Uterus (tissue), 4 donors: ENCODE measurements around the gene CATSPERZ. TPM values are rescaled to one million over a fixed set of nuclear protein-coding genes. Genes with fewer than 3 reads are reported as not detected.

Experiments used
- DNase-seq, 2 donors: peaks; one replicate each; pipeline ENCODE4 v3.0.0-alpha.2; 2019 to 2020
- H3K27ac ChIP-seq, 2 donors: fragments of 200-600 bp; sonication (generic); 1 replicate in 1 of 2; 2 replicates in 1 of 2; pipeline ENCODE4 v1.5.1; 2016 to 2018
- H3K27me3 ChIP-seq, 2 donors: fragments of 200-600 bp; sonication (generic); one replicate each; pipeline ENCODE4 v1.5.1; 2018 to 2019; ENCODE audit warnings: control low read depth in 1 of 2
- H3K36me3 ChIP-seq, 2 donors: fragments of 200-600 bp; sonication (generic); one replicate each; pipeline ENCODE4 v1.5.1; 2019; ENCODE audit warnings: control low read depth in 1 of 2
- H3K4me1 ChIP-seq, 2 donors: fragments of 200-600 bp; sonication (generic); one replicate each; pipeline ENCODE4 v1.5.1; 2018 to 2019; ENCODE audit warnings: control low read depth in 1 of 2
- H3K4me3 ChIP-seq, 2 donors: fragments of 200-600 bp; sonication (generic); 1 replicate in 1 of 2; 2 replicates in 1 of 2; pipeline ENCODE4 v1.5.1; 2018 to 2019; ENCODE audit warnings: mild to moderate bottlenecking in 1 of 2
- H3K9me3 ChIP-seq, 2 donors: fragments of 200-600 bp; sonication (generic); one replicate each; pipeline ENCODE4 v1.5.1; 2019; ENCODE audit warnings: control low read depth in 1 of 2
- CTCF ChIP-seq, 4 experiments: fragments of 200-600 bp in 2 of 4; fragments of 450-650 bp in 2 of 4; sonication (generic) in 2 of 4; IDR thresholded peaks; one replicate each; pipeline ENCODE4 v1.5.1; 2016 to 2019; ENCODE audit warnings: antibody characterized with exemption in 4 of 4, mild to moderate bottlenecking in 2 of 4, moderate library complexity in 1 of 4
- POLR2A ChIP-seq, 2 donors: fragments of 450-650 bp; IDR thresholded peaks; one replicate each; pipeline ENCODE4 v1.6.1; 2016; ENCODE audit warnings: antibody characterized with exemption in 2 of 2, mild to moderate bottlenecking in 1 of 2, moderate library complexity in 1 of 2
- intact Hi-C: fragments of 100-400 bp; cut with DNase I; formaldehyde crosslinking; loops from one replicate; pipeline ENCODE4 v1.15.1; 2023; ENCODE audit warnings: low total_unique reads
- total RNA-seq, 4 donors: library from RNA; depleted of rRNA in 3 of 4; stranded (reverse); fragments of >200 nt in 3 of 4; gene quantifications; one replicate each; pipeline versions ENCODE4 v1.1.0 to v1.2.4, GENCODE V29; 2014 to 2023
- donor health status: DM: yes; HTN: yes; CAD: no.

Gene CATSPERZ
- total RNA-seq, 4 donors from 2014 or later: not detected

GRCh38 chr11:64348383-64349024 lies 48.3 kb downstream of the CATSPERZ start:
- no peaks in the 10 kb centered on the region for H3K27me3 ChIP-seq
- TF ChIP-seq CTCF (IDR thresholded peaks at IDR 0.05): no peak
- TF ChIP-seq POLR2A (IDR thresholded peaks at IDR 0.05): no peak
- no peaks in the 10 kb centered on the region for H3K36me3 ChIP-seq
- intact Hi-C loops: no loop called here
- no peaks in the 10 kb centered on the region for H3K4me1 ChIP-seq
- no peak for DNase-seq
- no peaks in the 10 kb centered on the region for H3K9me3 ChIP-seq
- no peak overlapping the region for H3K4me3 ChIP-seq
- H3K27ac ChIP-seq: no peak overlapping the region

GRCh38 chr11:64349025-64349387 lies 48.8 kb downstream of the CATSPERZ start:
- TF ChIP-seq POLR2A (IDR thresholded peaks at IDR 0.05) (no peak), CTCF (IDR thresholded peaks at IDR 0.05) (no peak)
- no peaks in the 10 kb centered on the region for H3K27me3 ChIP-seq

GRCh38 chr11:64349404-64349803 lies 49.2 kb downstream of the CATSPERZ start:
- H3K36me3 ChIP-seq: no peaks in the 10 kb centered on the region
- no peaks in the 10 kb centered on the region for H3K9me3 ChIP-seq
- intact Hi-C loops: no loop called here
- H3K27ac ChIP-seq: no peak overlapping the region
- no peaks in the 10 kb centered on the region for H3K4me1 ChIP-seq
- no peak overlapping the region for H3K4me3 ChIP-seq
- no peaks in the 10 kb centered on the region for H3K27me3 ChIP-seq
- no peak for TF ChIP-seq POLR2A (IDR thresholded peaks at IDR 0.05)
- no peak for TF ChIP-seq CTCF (IDR thresholded peaks at IDR 0.05)
- no peak for DNase-seq

More at GRCh38 chr11:64349025-64349387, 48.8 kb downstream of the CATSPERZ start:
- Histone ChIP-seq H3K4me1 (no peaks in the 10 kb centered on the region), H3K4me3 (no peak overlapping the region), H3K9me3 (no peaks in the 10 kb centered on the region), H3K36me3 (no peaks in the 10 kb centered on the region), H3K27ac (no peak overlapping the region)
- intact Hi-C loops: no loop called here
- DNase-seq: no peak

- H3K4me3 ChIP-seq: no peak overlapping the region
- TF ChIP-seq POLR2A (IDR thresholded peaks at IDR 0.05) (no peak), CTCF (IDR thresholded peaks at IDR 0.05) (no peak)
- no peak overlapping the region for H3K27ac ChIP-seq
- no peaks in the 10 kb centered on the region for H3K36me3 ChIP-seq
- no peaks in the 10 kb centered on the region for H3K27me3 ChIP-seq
- H3K4me1 ChIP-seq: no peaks in the 10 kb centered on the region
- DNase-seq: no peak
- intact Hi-C loops: no loop called here
- H3K9me3 ChIP-seq: no peaks in the 10 kb centered on the region
Measured at GRCh38 chr11:64351136-64351631, 51.0 kb downstream of the CATSPERZ start.

GRCh38 chr11:64352099-64352994 lies 52.2 kb downstream of the CATSPERZ start:
- no peak for TF ChIP-seq POLR2A (IDR thresholded peaks at IDR 0.05)
- TF ChIP-seq CTCF (IDR thresholded peaks at IDR 0.05): no peak
- no peak for DNase-seq
- H3K27me3 ChIP-seq: no peaks in the 10 kb centered on the region
- no peaks in the 10 kb centered on the region for H3K4me1 ChIP-seq
- H3K4me3 ChIP-seq: no peak overlapping the region
- intact Hi-C loops: no loop called here
- H3K27ac ChIP-seq: no peak overlapping the region
- H3K36me3 ChIP-seq: no peaks in the 10 kb centered on the region
- H3K9me3 ChIP-seq: no peaks in the 10 kb centered on the region
